ENCODE data around the gene SUSD3. TPM values are rescaled to one million over a fixed set of nuclear protein-coding genes. Genes with fewer than 3 reads are reported as not detected.

SUSD3 gene
- total and polyA plus RNA-seq, 10 of the 15 experiments (the other 5 are each of a cell fraction or from before 2014, with no cell fraction given): 2.5 to 92.0 (median 31.1) TPM

- no peak overlapping the region for H3K4me3 ChIP-seq
- H3K79me2 ChIP-seq (ENCODE audit: control insufficient read depth, insufficient read depth, low read length): no peaks in the 10 kb centered on the region
- intact Hi-C loops (cut with micrococcal nuclease; ENCODE audit: unreplicated experiment) (no loop called here), in situ Hi-C loops (cut with MboI) (no loop called here)
- H3K9ac ChIP-seq (ENCODE audit: control insufficient read depth, insufficient read depth, low read length): no peak overlapping the region
- ChIA-PET POLR2A (no interaction called here), SMC1A (ENCODE audit: uncharacterized antibody, unreplicated experiment) (no interaction called here), RAD21 (ENCODE audit: unreplicated experiment) (no interaction called here), CTCF (no interaction called here)
- BruUV-seq (replicated peaks): no TSS peak
- no peak for FAIRE-seq
- H4K20me1 ChIP-seq (ENCODE audit: control insufficient read depth, insufficient read depth): no peaks in the 10 kb centered on the region
- H3K27ac ChIP-seq (ENCODE audit: control insufficient read depth, insufficient read depth): no peak overlapping the region
- no peaks in the 10 kb centered on the region for H3K27me3 ChIP-seq (replicated peaks in 1 of 2; ENCODE audit: control insufficient read depth in 2 of 2, insufficient read depth in 2 of 2, low read length in 1 of 2)
- no peaks in the 10 kb centered on the region for H3K9me3 ChIP-seq (replicated peaks; ENCODE audit: control insufficient read depth, insufficient read depth, low read length)
- no peak overlapping the region for H3K4me2 ChIP-seq (ENCODE audit: control insufficient read depth, insufficient read depth)
- H3K4me1 ChIP-seq (ENCODE audit: control insufficient read depth, insufficient read depth, low read length): peaks cover under 1% of the 10 kb centered on the region
- peaks cover 0 to 2% of the 10 kb centered on the region in 2 experiments for H3K36me3 ChIP-seq (ENCODE audit: control insufficient read depth in 2 of 2, insufficient read depth in 2 of 2, low read length in 1 of 2)
- ATAC-seq: no peak
- H2AFZ ChIP-seq (ENCODE audit: control insufficient read depth, low read depth, low read length): no peak overlapping the region
- no peak for TF ChIP-seq RAD51 (IDR thresholded peaks at IDR 0.05)
- no peak for TF ChIP-seq EZH2 (IDR thresholded peaks at IDR 0.05; ENCODE audit: borderline replicate concordance, control insufficient read depth, low read depth, low read length)
- no peak for TF ChIP-seq STAT1 (conservative IDR thresholded peaks at IDR 0.05)
- TF ChIP-seq NRF1 (conservative IDR thresholded peaks at IDR 0.05; ENCODE audit: low read depth, low read length): no peak
- no peak for TF ChIP-seq KDM1A (IDR thresholded peaks at IDR 0.05; ENCODE audit: borderline replicate concordance)
- TF ChIP-seq TAF1 (IDR thresholded peaks at IDR 0.05; ENCODE audit: borderline replicate concordance, low read depth, low read length): no peak
- TF ChIP-seq IKZF1 (conservative IDR thresholded peaks at IDR 0.05): no peak
- TF ChIP-seq RELB (IDR thresholded peaks at IDR 0.05; ENCODE audit: low read depth): no peak
- no peak for TF ChIP-seq PKNOX1 (IDR thresholded peaks at IDR 0.05)
- no peak for TF ChIP-seq PBX3 (IDR thresholded peaks at IDR 0.05; ENCODE audit: insufficient replicate concordance, low read depth, low read length)
- no peak for TF ChIP-seq IKZF2 (IDR thresholded peaks at IDR 0.05)
- no peak for TF ChIP-seq POLR2AphosphoS2 (IDR thresholded peaks at IDR 0.05; ENCODE audit: low read depth, low read length)
- no peak for TF ChIP-seq HDGF (IDR thresholded peaks at IDR 0.05)
- TF ChIP-seq TCF3 (IDR thresholded peaks at IDR 0.05; ENCODE audit: borderline replicate concordance, insufficient read depth, low read depth, low read length): no peak
- TF ChIP-seq USF1 (IDR thresholded peaks at IDR 0.05; ENCODE audit: borderline replicate concordance, extremely low read length, insufficient read depth, low read depth, low read length): no peak
- TF ChIP-seq CBFB (IDR thresholded peaks at IDR 0.05; ENCODE audit: low read depth): no peak
- TF ChIP-seq MTA2 (IDR thresholded peaks at IDR 0.05; ENCODE audit: low read depth): no peak
- TF ChIP-seq TCF7 (IDR thresholded peaks at IDR 0.05; ENCODE audit: borderline replicate concordance): no peak
- TF ChIP-seq SUZ12 (IDR thresholded peaks at IDR 0.05; ENCODE audit: unreplicated experiment): no peak
- no peak for DNase-seq (ENCODE audit: low read depth, low spot score)
- 66% methylated on average over 6 of the region's 6 CpGs for WGBS (ENCODE audit: insufficient coverage, insufficient replicate concordance, low lambda C conversion rate, missing lambda C conversion rate)
These were observed 19.6 kb upstream of the SUSD3 start for GRCh38 chr9:93038918-93039317.
